Activated T-cell treated with anti-CD3 and anti-CD28 coated beads for 1 hour (primary cell): ENCODE measurements around the gene FRS2.
A peak's percentile ranks its signal among the peaks of the same experiment; 100 is the strongest.

ENCODE experiments used
- DNase-seq: peaks from one replicate; pipeline ENCODE4 v3.0.0-alpha.2; 2020; ENCODE audit warnings: low read depth

FRS2 gene

GRCh38 chr12:69527506-69528272, 57.5 kb downstream of the FRS2 start:
- DNase-seq, result no peak

DNA sequence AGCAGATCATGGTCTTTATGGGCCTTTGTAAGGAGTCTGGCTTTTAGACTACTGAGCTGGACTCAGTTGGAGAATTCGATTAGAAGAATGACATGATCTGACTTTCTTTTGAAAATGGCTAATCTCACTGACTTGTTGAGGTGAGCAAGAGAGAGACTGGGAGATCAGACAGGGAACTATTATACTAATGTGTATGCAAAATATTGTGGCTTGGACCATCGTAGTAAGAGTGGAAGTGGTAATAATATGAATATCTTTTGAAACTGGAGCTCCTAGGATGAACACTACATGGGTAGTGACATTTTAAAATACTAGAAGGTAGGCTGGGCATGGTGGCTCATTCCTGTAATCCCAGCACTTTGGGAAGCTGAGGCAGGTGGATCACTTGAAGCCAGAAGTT, 58.8 kb downstream of the FRS2 start:
- no peak for DNase-seq

GRCh38 chr12:69533844-69534243, 63.7 kb downstream of the FRS2 start:
- DNase-seq, result no peak

DNA sequence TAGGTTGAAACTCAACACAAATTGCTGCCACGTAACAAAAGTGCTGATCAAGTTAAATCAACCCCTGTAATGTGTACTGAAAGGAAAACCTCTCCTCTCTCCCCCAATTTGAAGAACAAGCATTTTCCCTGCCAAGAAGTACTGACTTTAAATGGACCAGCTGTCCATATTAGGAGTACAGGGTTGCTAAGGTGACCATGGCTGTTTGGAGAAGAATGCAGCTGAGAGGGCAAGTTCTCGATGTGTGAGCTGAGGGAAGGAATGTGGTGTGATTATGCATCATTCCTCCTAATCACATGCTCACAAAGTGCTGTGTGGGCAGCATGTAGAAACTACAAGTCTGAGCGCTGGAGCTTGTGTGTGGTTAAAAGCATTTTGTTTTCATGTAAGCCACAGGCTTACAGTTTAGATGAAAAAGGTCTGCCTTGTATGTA, 64.2 kb downstream of the FRS2 start:
- no peak for DNase-seq

GRCh38 chr12:69540987-69541386, 70.8 kb downstream of the FRS2 start:
- no peak for DNase-seq

GRCh38 chr12:69544087-69544486, 73.9 kb downstream of the FRS2 start:
- DNase-seq, result no peak

GRCh38 chr12:69545081-69545480, 74.9 kb downstream of the FRS2 start:
- no peak for DNase-seq

GRCh38 chr12:69546693-69547438, 76.7 kb downstream of the FRS2 start:
- no peak for DNase-seq

- no peak for DNase-seq
Measured at GRCh38 chr12:69548687-69549086, 78.5 kb downstream of the FRS2 start.

DNA sequence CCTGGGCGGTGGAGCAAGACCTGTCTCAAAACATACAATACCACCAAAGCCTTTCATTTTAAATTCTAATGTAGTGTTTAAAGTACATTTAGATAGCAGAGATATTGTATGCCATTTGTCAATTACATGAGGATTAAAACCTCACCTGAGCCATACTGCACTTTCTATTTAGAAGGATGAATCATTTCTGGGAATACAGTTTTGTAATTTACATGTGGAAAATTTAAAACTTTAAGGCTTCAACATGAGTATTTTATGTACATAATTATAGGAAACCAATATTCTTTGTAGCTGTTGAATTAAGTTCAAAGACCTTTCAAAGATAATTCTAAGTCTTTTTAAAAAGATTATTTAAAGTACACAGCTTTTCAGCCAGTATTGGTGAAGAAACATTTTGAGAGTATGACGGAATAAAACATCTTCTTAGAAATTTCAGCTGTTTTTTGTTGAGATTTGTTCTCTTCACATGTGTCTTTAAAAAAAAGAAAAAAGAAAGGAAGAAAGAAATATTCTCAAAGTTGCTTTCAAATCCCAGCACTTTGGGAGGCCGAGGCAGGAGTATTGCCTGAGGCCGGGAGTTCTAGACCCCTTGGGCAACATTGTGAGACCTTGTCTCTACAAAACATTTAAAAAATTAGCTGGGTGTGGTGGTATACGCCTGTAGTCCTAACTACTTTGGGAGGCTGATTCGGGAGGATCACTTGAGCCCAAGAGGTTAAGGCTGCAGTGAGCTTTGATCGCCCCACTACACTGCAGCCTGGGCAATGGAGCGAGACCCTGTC, 80.6 kb downstream of the FRS2 start:
- no peak for DNase-seq

- no peak for DNase-seq
Measured at GRCh38 chr12:69553628-69554248, 83.5 kb downstream of the FRS2 start.

DNA sequence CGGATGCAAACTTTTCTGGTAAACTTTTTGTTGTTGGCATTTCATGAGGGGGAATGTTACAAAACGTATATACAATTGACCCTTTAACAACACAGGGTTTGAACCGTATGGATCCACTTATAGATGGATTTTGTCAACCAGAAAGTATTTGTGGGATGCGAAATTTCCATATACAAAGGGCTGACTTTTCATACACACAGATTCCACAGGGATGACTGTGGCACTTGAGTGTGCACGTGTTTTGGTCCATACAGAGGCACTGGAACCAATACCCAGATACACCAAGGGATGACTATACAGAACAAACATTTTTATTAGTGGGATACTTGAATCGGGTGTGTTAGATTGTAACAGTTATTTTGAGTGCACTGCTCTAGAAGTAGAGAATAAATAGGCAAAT, 85.3 kb downstream of the FRS2 start:
- DNase-seq, result no peak

DNA sequence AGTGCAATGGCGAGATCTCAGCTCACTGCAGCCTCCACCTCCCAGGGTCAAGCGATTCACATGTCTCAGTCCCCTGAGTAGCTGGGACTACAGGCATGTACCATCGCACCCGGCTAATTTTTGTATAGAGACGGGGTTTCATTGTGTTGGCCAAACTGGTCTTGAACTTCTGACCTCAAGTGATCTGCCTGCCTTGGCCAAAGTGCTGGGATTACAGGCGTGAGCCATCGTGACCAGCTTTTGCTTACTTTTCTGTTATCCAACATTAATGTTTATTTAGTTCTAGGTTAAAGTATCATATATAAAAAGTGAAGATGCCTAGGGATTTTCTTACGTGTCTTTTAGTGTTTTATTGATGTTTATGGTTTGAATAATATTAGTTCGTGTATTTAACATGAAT, 86.2 kb downstream of the FRS2 start:
- no peak for DNase-seq

DNA sequence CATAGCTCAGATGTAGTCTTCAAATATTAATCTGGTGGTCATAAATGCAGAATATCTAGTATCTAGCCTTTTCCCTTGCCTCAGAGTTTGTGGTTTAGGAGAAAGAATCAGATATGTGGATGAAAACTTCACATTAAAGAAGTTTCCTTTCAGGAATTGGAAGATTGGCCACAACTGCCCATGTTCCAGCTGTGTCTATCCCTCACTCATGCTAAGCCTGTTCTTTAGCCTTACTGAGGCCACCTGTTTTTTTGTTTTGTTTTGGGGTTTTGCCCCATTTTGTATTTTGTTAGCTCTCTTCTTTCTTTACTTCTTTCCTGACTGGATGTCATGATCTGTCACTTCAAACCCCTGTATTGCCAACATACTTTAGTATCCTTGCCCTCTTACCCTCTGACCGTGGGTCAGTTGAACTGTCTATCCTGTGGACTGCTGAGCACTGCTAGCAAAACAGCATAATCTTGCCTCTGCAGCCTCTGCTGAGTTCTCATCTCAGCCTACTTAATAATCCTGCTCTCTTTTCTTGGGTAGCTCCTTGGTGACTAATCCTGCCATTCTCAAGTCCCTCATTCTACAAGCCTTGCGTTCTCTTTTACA, 93.1 kb downstream of the FRS2 start:
- no peak for DNase-seq

GRCh38 chr12:69566603-69567002, 96.4 kb downstream of the FRS2 start:
- no peak for DNase-seq

- DNase-seq, result no peak
Measured at GRCh38 chr12:69569236-69569635, 99.0 kb downstream of the FRS2 start.

- no peak for DNase-seq
Measured at GRCh38 chr12:69570000-69570516, 99.9 kb downstream of the FRS2 start.

- peak; percentile 34 for DNase-seq
Measured at GRCh38 chr12:69570545-69571399, 100.6 kb downstream of the FRS2 start.

DNA sequence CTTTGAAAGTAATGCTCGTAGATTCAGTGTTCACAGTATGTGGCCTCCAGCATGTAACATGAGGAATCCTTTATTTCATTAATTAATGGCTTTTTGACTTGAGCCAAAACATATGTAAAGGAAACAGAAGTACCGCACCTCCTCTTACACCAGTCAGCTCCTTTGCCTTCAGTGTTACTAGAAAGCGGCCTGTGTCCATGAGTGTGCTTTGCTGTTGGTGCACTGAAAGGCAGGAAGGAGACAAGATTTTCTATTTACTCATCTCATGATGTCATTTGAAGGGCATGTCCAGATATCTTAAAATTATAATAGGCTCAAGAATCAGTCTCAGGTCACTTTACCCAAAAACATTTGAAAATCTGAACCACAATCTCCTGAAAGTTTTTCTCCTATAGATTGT, 105.2 kb downstream of the FRS2 start:
- no peak for DNase-seq

DNA sequence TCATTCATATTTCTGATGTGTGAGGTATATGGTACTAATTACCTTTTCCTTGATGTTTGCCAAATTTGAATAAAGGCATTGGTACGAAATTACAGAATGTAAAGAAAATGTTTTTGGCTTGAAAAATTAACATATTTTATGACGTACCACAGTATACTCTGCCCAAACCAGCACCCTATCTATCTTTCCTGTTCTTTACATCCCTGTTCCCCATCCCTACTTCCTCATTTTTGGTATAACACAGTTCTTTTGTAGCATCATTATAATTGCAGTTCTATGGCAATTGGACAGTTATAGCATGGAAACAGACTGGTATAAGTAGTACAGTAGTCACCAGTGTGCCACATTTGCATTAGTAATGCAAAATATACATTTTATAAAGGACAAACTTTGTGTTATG, 108.1 kb downstream of the FRS2 start:
- no peak for DNase-seq

- no peak for DNase-seq
Measured at GRCh38 chr12:69579029-69579428, 108.8 kb downstream of the FRS2 start.
